Measurements from ENCODE around the gene OPCML. TPM values are rescaled to one million over a fixed set of nuclear protein-coding genes. Genes with fewer than 3 reads are reported as not detected.

The OPCML gene
- total RNA-seq, 1 donor from 2014 or later: not detected

GRCh38 chr11:133360860-133361688, 171.2 kb downstream of the OPCML start:
- Histone ChIP-seq H3K4me3 (no peak overlapping the region), H3K4me1 (no peaks in the 10 kb centered on the region), H3K9me3 (no peaks in the 10 kb centered on the region), H3K27ac (no peak overlapping the region), H3K27me3 (no peaks in the 10 kb centered on the region), H3K36me3 (no peaks in the 10 kb centered on the region)
- no peak for DNase-seq (ENCODE audit: low spot score in 2 of 2)
- intact Hi-C loops (cut with DNase I): no loop called here
- no peak for TF ChIP-seq CTCF (IDR thresholded peaks at IDR 0.05)

GRCh38 chr11:133355095-133355494, 177.2 kb downstream of the OPCML start:
- no peak for DNase-seq (ENCODE audit: low spot score in 2 of 2)
- Histone ChIP-seq H3K36me3 (no peaks in the 10 kb centered on the region), H3K27me3 (no peaks in the 10 kb centered on the region), H3K9me3 (no peaks in the 10 kb centered on the region), H3K4me1 (no peaks in the 10 kb centered on the region), H3K4me3 (no peak overlapping the region), H3K27ac (no peak overlapping the region)
- TF ChIP-seq CTCF (IDR thresholded peaks at IDR 0.05): no peak
- intact Hi-C loops (cut with DNase I): no loop called here

- DNase-seq (ENCODE audit: low spot score in 2 of 2): no peak
- intact Hi-C loops (cut with DNase I): no loop called here
- H3K36me3 ChIP-seq: no peaks in the 10 kb centered on the region
- no peaks in the 10 kb centered on the region for H3K9me3 ChIP-seq
- H3K27ac ChIP-seq: no peak overlapping the region
- no peaks in the 10 kb centered on the region for H3K4me1 ChIP-seq
- no peaks in the 10 kb centered on the region for H3K27me3 ChIP-seq
- no peak for TF ChIP-seq CTCF (IDR thresholded peaks at IDR 0.05)
- no peak overlapping the region for H3K4me3 ChIP-seq
These were observed 178.2 kb downstream of the OPCML start for GRCh38 chr11:133354069-133354468.

GRCh38 chr11:133350045-133350444, 182.3 kb downstream of the OPCML start:
- Histone ChIP-seq H3K27ac (no peak overlapping the region), H3K36me3 (no peaks in the 10 kb centered on the region), H3K4me1 (no peaks in the 10 kb centered on the region), H3K4me3 (no peak overlapping the region), H3K9me3 (no peaks in the 10 kb centered on the region), H3K27me3 (no peaks in the 10 kb centered on the region)
- DNase-seq (ENCODE audit: low spot score in 2 of 2): no peak
- TF ChIP-seq CTCF (IDR thresholded peaks at IDR 0.05): no peak
- intact Hi-C loops (cut with DNase I): no loop called here

- Histone ChIP-seq H3K27me3 (no peaks in the 10 kb centered on the region), H3K36me3 (no peaks in the 10 kb centered on the region), H3K27ac (no peak overlapping the region), H3K4me3 (no peak overlapping the region), H3K4me1 (no peaks in the 10 kb centered on the region), H3K9me3 (no peaks in the 10 kb centered on the region)
- no peak for DNase-seq (ENCODE audit: low spot score in 2 of 2)
- intact Hi-C loops (cut with DNase I): no loop called here
- TF ChIP-seq CTCF (IDR thresholded peaks at IDR 0.05): no peak
These were observed 184.3 kb downstream of the OPCML start for GRCh38 chr11:133347988-133348387.
